ENCODE measurements around the gene ST14. TPM values are rescaled to one million over a fixed set of nuclear protein-coding genes. Genes with fewer than 3 reads are reported as not detected.
"Not testable (repeated sequence)": the region's sequence is repeated elsewhere in the genome, so short reads cannot be mapped to it uniquely, and the experiment has no call there.

ST14 gene
- total RNA-seq, 1 donor from 2014 or later: 1.4 TPM

DNA sequence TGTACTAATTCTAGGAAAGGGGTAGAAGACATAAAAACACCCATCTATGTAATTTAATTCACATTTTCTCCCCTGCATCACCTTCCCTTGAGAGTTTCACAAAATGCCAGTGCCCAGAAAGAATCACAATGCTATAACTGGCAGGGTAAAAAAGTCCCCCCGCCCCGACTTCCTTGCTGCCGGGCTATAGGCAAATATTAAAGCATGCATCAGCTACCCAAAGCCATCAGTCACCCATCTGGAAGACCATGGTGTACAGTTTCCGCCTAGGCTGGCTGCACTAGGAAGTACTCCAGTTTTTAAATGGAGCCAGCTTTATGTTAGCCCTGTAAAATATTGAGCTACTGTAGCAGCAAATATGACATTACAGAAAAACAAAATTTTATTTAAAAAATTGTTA, 67.8 kb downstream of the ST14 start:
- H3K4me3 Mint-ChIP-seq: no peak overlapping the region

DNA sequence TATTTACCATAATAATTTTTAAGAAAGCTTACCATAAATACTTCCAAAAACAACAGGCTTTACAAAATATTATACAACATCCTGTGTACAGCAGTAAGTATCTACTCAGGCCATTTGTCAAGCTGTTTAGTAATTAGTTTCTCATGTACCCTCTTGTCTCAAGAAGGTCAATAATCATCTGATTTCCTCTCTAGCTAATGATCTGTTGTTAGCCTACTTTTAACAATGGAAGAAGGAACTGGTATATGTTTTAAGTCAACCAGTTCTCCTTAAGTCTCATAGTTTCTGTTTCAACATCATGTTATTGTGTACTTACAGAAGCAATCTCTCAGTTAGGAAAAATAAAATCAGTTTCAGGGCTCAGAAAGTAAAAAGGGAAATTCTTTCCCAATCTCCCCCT, 73.9 kb downstream of the ST14 start:
- not testable (repeated sequence) for H3K36me3 Mint-ChIP-seq; H3K36me3 ChIP-seq; H4K20me1 ChIP-seq (ENCODE audit: low read depth); DNase-seq (ENCODE audit: low spot score); H3K4me2 ChIP-seq; H3K27me3 ChIP-seq; H3K4me1 Mint-ChIP-seq; H3K27ac Mint-ChIP-seq; H3F3A ChIP-seq (ENCODE audit: low read depth); H3K4me3 ChIP-seq; H3K27me3 Mint-ChIP-seq (ENCODE audit: insufficient read depth, low read depth); H3K4me3 Mint-ChIP-seq; H3K9me3 ChIP-seq (ENCODE audit: low read depth); H3K27ac ChIP-seq; H3K4me1 ChIP-seq; H3K9me3 Mint-ChIP-seq; H3K79me2 ChIP-seq (ENCODE audit: low read depth); H2AFZ ChIP-seq (replicated peaks); H3K9ac ChIP-seq

More for the DNA sequence above, 67.8 kb downstream of the ST14 start:
- no peak overlapping the region for H3K9ac ChIP-seq
- TF ChIP-seq, protein P1, sequence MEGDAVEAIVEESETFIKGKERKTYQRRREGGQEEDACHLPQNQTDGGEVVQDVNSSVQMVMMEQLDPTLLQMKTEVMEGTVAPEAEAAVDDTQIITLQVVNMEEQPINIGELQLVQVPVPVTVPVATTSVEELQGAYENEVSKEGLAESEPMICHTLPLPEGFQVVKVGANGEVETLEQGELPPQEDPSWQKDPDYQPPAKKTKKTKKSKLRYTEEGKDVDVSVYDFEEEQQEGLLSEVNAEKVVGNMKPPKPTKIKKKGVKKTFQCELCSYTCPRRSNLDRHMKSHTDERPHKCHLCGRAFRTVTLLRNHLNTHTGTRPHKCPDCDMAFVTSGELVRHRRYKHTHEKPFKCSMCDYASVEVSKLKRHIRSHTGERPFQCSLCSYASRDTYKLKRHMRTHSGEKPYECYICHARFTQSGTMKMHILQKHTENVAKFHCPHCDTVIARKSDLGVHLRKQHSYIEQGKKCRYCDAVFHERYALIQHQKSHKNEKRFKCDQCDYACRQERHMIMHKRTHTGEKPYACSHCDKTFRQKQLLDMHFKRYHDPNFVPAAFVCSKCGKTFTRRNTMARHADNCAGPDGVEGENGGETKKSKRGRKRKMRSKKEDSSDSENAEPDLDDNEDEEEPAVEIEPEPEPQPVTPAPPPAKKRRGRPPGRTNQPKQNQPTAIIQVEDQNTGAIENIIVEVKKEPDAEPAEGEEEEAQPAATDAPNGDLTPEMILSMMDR (IDR thresholded peaks at IDR 0.05): no peak
- TF ChIP-seq EZH2 (IDR thresholded peaks at IDR 0.05): no peak
- TF ChIP-seq EZH2phosphoT487 (IDR thresholded peaks at IDR 0.05): no peak
- no peak overlapping the region for H3K4me3 ChIP-seq
- no peaks in the 10 kb centered on the region for H3F3A ChIP-seq (ENCODE audit: low read depth)
- no peaks in the 10 kb centered on the region for H3K27me3 ChIP-seq
- no peak for DNase-seq (ENCODE audit: low spot score)
- Mint-ChIP-seq H3K9me3 (no peaks in the 10 kb centered on the region), H3K27ac (no peak overlapping the region), H3K4me1 (no peaks in the 10 kb centered on the region), H3K36me3 (no peaks in the 10 kb centered on the region), H3K27me3 (ENCODE audit: insufficient read depth, low read depth) (peaks cover 2% of the 10 kb centered on the region)
- no peaks in the 10 kb centered on the region for H4K20me1 ChIP-seq (ENCODE audit: low read depth)
- H2AFZ ChIP-seq (replicated peaks): no peak overlapping the region
- no peak overlapping the region for H3K4me2 ChIP-seq
- no peaks in the 10 kb centered on the region for H3K36me3 ChIP-seq
- no peaks in the 10 kb centered on the region for H3K9me3 ChIP-seq (ENCODE audit: low read depth)
- no peaks in the 10 kb centered on the region for H3K4me1 ChIP-seq
- no peak overlapping the region for H3K27ac ChIP-seq
- H3K79me2 ChIP-seq (ENCODE audit: low read depth): no peaks in the 10 kb centered on the region

DNA sequence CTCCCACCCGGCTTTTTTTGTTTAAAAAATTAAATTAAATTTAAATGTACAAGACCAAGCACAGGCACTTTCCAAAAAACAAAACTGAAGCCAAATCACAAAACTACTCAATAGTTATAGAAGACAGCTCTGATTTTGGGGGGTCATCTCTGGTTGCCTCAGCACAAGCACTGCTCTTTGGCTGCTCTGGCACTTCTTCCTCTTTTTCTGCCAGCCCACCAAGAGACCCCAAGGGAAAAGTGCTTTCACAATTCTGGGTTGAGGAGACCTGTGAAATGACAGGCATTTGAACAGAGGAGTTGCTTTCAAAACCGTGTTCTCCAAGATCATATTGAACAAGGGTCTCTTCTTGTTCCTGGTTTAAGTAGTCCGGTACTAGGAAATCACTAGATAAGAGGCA, 74.3 kb downstream of the ST14 start:
- not testable (repeated sequence) for H4K20me1 ChIP-seq (ENCODE audit: low read depth); H3K4me3 ChIP-seq; H3K4me3 Mint-ChIP-seq; H2AFZ ChIP-seq (replicated peaks); H3K4me1 ChIP-seq; H3K27ac Mint-ChIP-seq; H3K9me3 ChIP-seq (ENCODE audit: low read depth); H3K4me1 Mint-ChIP-seq; H3K36me3 Mint-ChIP-seq; H3K9me3 Mint-ChIP-seq; H3F3A ChIP-seq (ENCODE audit: low read depth); H3K36me3 ChIP-seq; DNase-seq (ENCODE audit: low spot score); H3K27me3 Mint-ChIP-seq (ENCODE audit: insufficient read depth, low read depth); H3K79me2 ChIP-seq (ENCODE audit: low read depth); H3K27ac ChIP-seq; H3K4me2 ChIP-seq; H3K27me3 ChIP-seq; H3K9ac ChIP-seq

DNA sequence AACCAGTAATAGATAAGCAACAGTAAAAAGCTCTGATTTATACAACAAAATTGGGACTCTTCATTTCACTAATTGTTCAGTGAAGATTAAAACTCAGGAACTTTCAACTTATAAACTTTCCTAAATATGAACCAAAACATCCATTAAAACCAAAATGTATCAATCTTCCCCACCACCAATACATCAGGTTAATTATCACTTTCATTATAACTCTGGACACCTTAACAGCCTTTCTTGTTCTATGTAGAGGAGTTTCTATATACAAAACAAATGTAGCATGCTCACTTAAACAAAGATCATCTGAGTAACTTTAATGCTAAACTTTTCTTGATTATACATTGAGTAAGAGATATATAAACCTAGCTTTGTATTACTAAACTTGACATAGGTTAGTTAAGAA, 74.7 kb downstream of the ST14 start:
- peaks cover 8% of the 10 kb centered on the region for H3K36me3 ChIP-seq
- no peak overlapping the region for H3K9ac ChIP-seq
- DNase-seq (ENCODE audit: low spot score): no peak
- Mint-ChIP-seq H3K9me3 (no peaks in the 10 kb centered on the region), H3K27ac (no peak overlapping the region), H3K4me1 (no peaks in the 10 kb centered on the region), H3K27me3 (ENCODE audit: insufficient read depth, low read depth) (no peaks in the 10 kb centered on the region), H3K36me3 (peaks cover 6% of the 10 kb centered on the region), H3K4me3 (no peak overlapping the region)
- H3K4me1 ChIP-seq: no peaks in the 10 kb centered on the region
- H3K27me3 ChIP-seq: no peaks in the 10 kb centered on the region
- no peak overlapping the region for H2AFZ ChIP-seq (replicated peaks)
- H3F3A ChIP-seq (ENCODE audit: low read depth): no peaks in the 10 kb centered on the region
- H4K20me1 ChIP-seq (ENCODE audit: low read depth): no peaks in the 10 kb centered on the region
- no peak overlapping the region for H3K27ac ChIP-seq
- H3K4me3 ChIP-seq: no peak overlapping the region
- no peaks in the 10 kb centered on the region for H3K9me3 ChIP-seq (ENCODE audit: low read depth)
- no peak overlapping the region for H3K4me2 ChIP-seq
- TF ChIP-seq EZH2 (IDR thresholded peaks at IDR 0.05) (no peak), EZH2phosphoT487 (IDR thresholded peaks at IDR 0.05) (no peak)
- H3K79me2 ChIP-seq (ENCODE audit: low read depth): no peaks in the 10 kb centered on the region

- no peaks in the 10 kb centered on the region for H3K9me3 ChIP-seq (ENCODE audit: low read depth)
- Mint-ChIP-seq H3K27me3 (ENCODE audit: insufficient read depth, low read depth) (no peaks in the 10 kb centered on the region), H3K36me3 (peaks cover 8% of the 10 kb centered on the region), H3K4me1 (no peaks in the 10 kb centered on the region), H3K9me3 (no peaks in the 10 kb centered on the region), H3K27ac (no peak overlapping the region), H3K4me3 (no peak overlapping the region)
- H3K4me3 ChIP-seq: no peak overlapping the region
- H3F3A ChIP-seq (ENCODE audit: low read depth): no peaks in the 10 kb centered on the region
- TF ChIP-seq EZH2phosphoT487 (IDR thresholded peaks at IDR 0.05): no peak
- TF ChIP-seq EZH2 (IDR thresholded peaks at IDR 0.05): no peak
- TF ChIP-seq, protein P1 (IDR thresholded peaks at IDR 0.05): no peak
- H2AFZ ChIP-seq (replicated peaks): no peak overlapping the region
- H3K27ac ChIP-seq: no peak overlapping the region
- no peak for DNase-seq (ENCODE audit: low spot score)
- H3K27me3 ChIP-seq: no peaks in the 10 kb centered on the region
- no peak overlapping the region for H3K9ac ChIP-seq
- H3K4me2 ChIP-seq: no peak overlapping the region
- no peaks in the 10 kb centered on the region for H3K79me2 ChIP-seq (ENCODE audit: low read depth)
- no peaks in the 10 kb centered on the region for H4K20me1 ChIP-seq (ENCODE audit: low read depth)
- no peaks in the 10 kb centered on the region for H3K4me1 ChIP-seq
- H3K36me3 ChIP-seq: peaks cover 8% of the 10 kb centered on the region
Observed at GRCh38 chr11:130237282-130238006, 77.9 kb downstream of the ST14 start.
